ENCODE results near the gene RNH1. TPM values are rescaled to one million over a fixed set of nuclear protein-coding genes. Genes with fewer than 3 reads are reported as not detected.

Gene RNH1
- polyA plus RNA-seq, 1 donor from 2014 or later: 71.8 TPM

- Histone ChIP-seq H3K27ac (ENCODE audit: low read length) (no peak overlapping the region), H3K4me3 (ENCODE audit: low read length) (no peak overlapping the region), H3K79me2 (replicated peaks; ENCODE audit: insufficient read depth, low read length) (no peaks in the 10 kb centered on the region), H3K27me3 (ENCODE audit: insufficient read depth, low read depth, low read length) (no peaks in the 10 kb centered on the region), H3K4me2 (ENCODE audit: low read length) (no peak overlapping the region), H3K9ac (ENCODE audit: low read length) (no peak overlapping the region), H3K36me3 (ENCODE audit: insufficient read depth, low read length) (peaks cover 7% of the 10 kb centered on the region), H4K20me1 (ENCODE audit: insufficient read depth) (no peaks in the 10 kb centered on the region), H3K9me3 (ENCODE audit: low read length) (no peaks in the 10 kb centered on the region), H3F3A (ENCODE audit: insufficient read depth, low read length, poor library complexity, severe bottlenecking) (no peaks in the 10 kb centered on the region), H3K9me2 (ENCODE audit: insufficient read depth, low read length) (no peaks in the 10 kb centered on the region), H2AFZ (ENCODE audit: low read depth, low read length) (no peak overlapping the region)
- no peak for TF ChIP-seq TAF1 (IDR thresholded peaks at IDR 0.05; ENCODE audit: low read depth)
- TF ChIP-seq MXI1 (conservative IDR thresholded peaks at IDR 0.05; ENCODE audit: poor library complexity, severe bottlenecking): no peak
- TF ChIP-seq POLR2AphosphoS5 (IDR thresholded peaks at IDR 0.05): no peak
- no peak for TF ChIP-seq SMC3 (conservative IDR thresholded peaks at IDR 0.05; ENCODE audit: poor library complexity)
- no peak for TF ChIP-seq RAD21 (conservative IDR thresholded peaks at IDR 0.05)
- no peak for TF ChIP-seq REST (IDR thresholded peaks at IDR 0.05; ENCODE audit: borderline replicate concordance)
- TF ChIP-seq EP300 (conservative IDR thresholded peaks at IDR 0.05; ENCODE audit: poor library complexity, severe bottlenecking): no peak
- TF ChIP-seq, protein P1, sequence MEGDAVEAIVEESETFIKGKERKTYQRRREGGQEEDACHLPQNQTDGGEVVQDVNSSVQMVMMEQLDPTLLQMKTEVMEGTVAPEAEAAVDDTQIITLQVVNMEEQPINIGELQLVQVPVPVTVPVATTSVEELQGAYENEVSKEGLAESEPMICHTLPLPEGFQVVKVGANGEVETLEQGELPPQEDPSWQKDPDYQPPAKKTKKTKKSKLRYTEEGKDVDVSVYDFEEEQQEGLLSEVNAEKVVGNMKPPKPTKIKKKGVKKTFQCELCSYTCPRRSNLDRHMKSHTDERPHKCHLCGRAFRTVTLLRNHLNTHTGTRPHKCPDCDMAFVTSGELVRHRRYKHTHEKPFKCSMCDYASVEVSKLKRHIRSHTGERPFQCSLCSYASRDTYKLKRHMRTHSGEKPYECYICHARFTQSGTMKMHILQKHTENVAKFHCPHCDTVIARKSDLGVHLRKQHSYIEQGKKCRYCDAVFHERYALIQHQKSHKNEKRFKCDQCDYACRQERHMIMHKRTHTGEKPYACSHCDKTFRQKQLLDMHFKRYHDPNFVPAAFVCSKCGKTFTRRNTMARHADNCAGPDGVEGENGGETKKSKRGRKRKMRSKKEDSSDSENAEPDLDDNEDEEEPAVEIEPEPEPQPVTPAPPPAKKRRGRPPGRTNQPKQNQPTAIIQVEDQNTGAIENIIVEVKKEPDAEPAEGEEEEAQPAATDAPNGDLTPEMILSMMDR (IDR thresholded peaks at IDR 0.05; ENCODE audit: poor library complexity, severe bottlenecking): no peak
- TF ChIP-seq EZH2 (IDR thresholded peaks at IDR 0.05; ENCODE audit: borderline replicate concordance, insufficient read depth, low read length, poor library complexity, severe bottlenecking): no peak
These were observed 9.3 kb downstream of the RNH1 start for GRCh38 chr11:497565-498296.

GRCh38 chr11:496834-497564 lies 10.0 kb downstream of the RNH1 start:
- TF ChIP-seq, protein P1 (IDR thresholded peaks at IDR 0.05; ENCODE audit: poor library complexity, severe bottlenecking): no peak
- no peak for TF ChIP-seq POLR2AphosphoS5 (IDR thresholded peaks at IDR 0.05)
- TF ChIP-seq TAF1 (IDR thresholded peaks at IDR 0.05; ENCODE audit: low read depth): no peak
- TF ChIP-seq MXI1 (conservative IDR thresholded peaks at IDR 0.05; ENCODE audit: poor library complexity, severe bottlenecking): no peak
- no peak for TF ChIP-seq SMC3 (conservative IDR thresholded peaks at IDR 0.05; ENCODE audit: poor library complexity)
- TF ChIP-seq REST (IDR thresholded peaks at IDR 0.05; ENCODE audit: borderline replicate concordance): no peak
- no peak for TF ChIP-seq EZH2 (IDR thresholded peaks at IDR 0.05; ENCODE audit: borderline replicate concordance, insufficient read depth, low read length, poor library complexity, severe bottlenecking)
- TF ChIP-seq EP300 (conservative IDR thresholded peaks at IDR 0.05; ENCODE audit: poor library complexity, severe bottlenecking): no peak
- TF ChIP-seq RAD21 (conservative IDR thresholded peaks at IDR 0.05): no peak
- Histone ChIP-seq H3K9ac (ENCODE audit: low read length) (no peak overlapping the region), H3K9me3 (ENCODE audit: low read length) (no peaks in the 10 kb centered on the region), H2AFZ (ENCODE audit: low read depth, low read length) (no peak overlapping the region), H3K9me2 (ENCODE audit: insufficient read depth, low read length) (no peaks in the 10 kb centered on the region), H3K27ac (ENCODE audit: low read length) (no peak overlapping the region), H3F3A (ENCODE audit: insufficient read depth, low read length, poor library complexity, severe bottlenecking) (no peaks in the 10 kb centered on the region), H3K27me3 (ENCODE audit: insufficient read depth, low read depth, low read length) (no peaks in the 10 kb centered on the region), H3K79me2 (replicated peaks; ENCODE audit: insufficient read depth, low read length) (no peaks in the 10 kb centered on the region), H3K4me3 (ENCODE audit: low read length) (no peak overlapping the region), H3K4me2 (ENCODE audit: low read length) (no peak overlapping the region), H4K20me1 (ENCODE audit: insufficient read depth) (no peaks in the 10 kb centered on the region), H3K36me3 (ENCODE audit: insufficient read depth, low read length) (peaks cover 7% of the 10 kb centered on the region)

Data from neural cell (in vitro differentiated cells).